HepG2 (cell line): Measurements from ENCODE around the gene C6orf132. TPM values are rescaled to one million over a fixed set of nuclear protein-coding genes. Genes with fewer than 3 reads are reported as not detected.

Source experiments
- HHEX ChIP-seq: IDR thresholded peaks from 2 replicates; pipeline ENCODE4 v1.6.1; 2016; ENCODE audit warnings: control low read depth
- SRSF4 ChIP-seq: fragments of 200-400 bp; formaldehyde crosslinking; IDR thresholded peaks from one replicate; pipeline ENCODE4 v1.6.1; 2018; ENCODE audit warnings: mild to moderate bottlenecking, low read depth, low read length, moderate library complexity; ENCODE audit not compliant: poor library complexity, severe bottlenecking
- THAP9 ChIP-seq: sonication (generic); formaldehyde crosslinking; IDR thresholded peaks from 2 replicates; pipeline ENCODE4; 2020; ENCODE audit warnings: missing genetic modification reagents, mild to moderate bottlenecking, borderline replicate concordance
- ZNF781 ChIP-seq: sonication (generic); formaldehyde crosslinking; IDR thresholded peaks from 2 replicates; pipeline ENCODE4 v1.5.1; 2020; ENCODE audit warnings: borderline replicate concordance, mild to moderate bottlenecking, missing genetic modification reagents; ENCODE audit errors: not compliant biosample characterization
- polyA plus RNA-seq, 8 experiments: library from polyadenylated mRNA; depleted of rRNA in 3 of 8; stranded (reverse) in 7 of 8; unstranded in 1 of 8; fragments of >200 nt; fragmentation: Illumina TruSeq in 4 of 8; extraction: Trizol in 4 of 8; gene quantifications; 2 replicates each; pipeline versions ENCODE4 v1.2.1 to v1.2.3, GENCODE V29; 2011 to 2016; ENCODE audit warnings: low read depth in 4 of 8, missing spikeins in 1 of 8, mixed read lengths in 1 of 8; ENCODE audit not compliant: insufficient read depth in 1 of 8
- total RNA-seq, 5 experiments: library from RNA; depleted of rRNA; stranded (reverse); fragments of >200 nt; fragmentation: Illumina TruSeq; extraction: Trizol; gene quantifications; 2 replicates each; pipeline ENCODE4 v1.2.3, GENCODE V29; 2016; ENCODE audit warnings: low read depth in 1 of 5
- TF ChIP-seq, protein P1 (sequence below): sonication (generic); formaldehyde crosslinking; conservative IDR thresholded peaks from 2 replicates; pipeline ENCODE4 v1.4.0; 2020; ENCODE audit warnings: mild to moderate bottlenecking, missing genetic modification reagents, moderate library complexity
- TF ChIP-seq, protein P2 (sequence below): sonication (generic); formaldehyde crosslinking; IDR thresholded peaks from 2 replicates; pipeline ENCODE4 v1.4.0; 2020; ENCODE audit warnings: missing genetic modification reagents, borderline replicate concordance
- TF ChIP-seq, protein P3 (sequence below): sonication (generic); formaldehyde crosslinking; IDR thresholded peaks from 2 replicates; pipeline ENCODE4 v1.5.0; 2020; ENCODE audit warnings: missing genetic modification reagents, mild to moderate bottlenecking, borderline replicate concordance
- TF ChIP-seq, protein P4 (sequence below): sonication (generic); formaldehyde crosslinking; IDR thresholded peaks from 2 replicates; pipeline ENCODE4 v1.4.0; 2020; ENCODE audit warnings: missing genetic modification reagents, borderline replicate concordance
- TF ChIP-seq, protein P5 (sequence below): sonication (generic); formaldehyde crosslinking; IDR thresholded peaks from 2 replicates; pipeline ENCODE4 v1.4.0; 2020; ENCODE audit warnings: missing genetic modification reagents

The C6orf132 gene
- total and polyA plus RNA-seq, 2 of the 13 experiments (the other 11 are each of a cell fraction or from before 2014, with no cell fraction given): 0.78 to 3.0 TPM

GRCh38 chr6:42148058-42148457 lies 5.6 kb upstream of the C6orf132 start (continued):
- TF ChIP-seq, protein P1, sequence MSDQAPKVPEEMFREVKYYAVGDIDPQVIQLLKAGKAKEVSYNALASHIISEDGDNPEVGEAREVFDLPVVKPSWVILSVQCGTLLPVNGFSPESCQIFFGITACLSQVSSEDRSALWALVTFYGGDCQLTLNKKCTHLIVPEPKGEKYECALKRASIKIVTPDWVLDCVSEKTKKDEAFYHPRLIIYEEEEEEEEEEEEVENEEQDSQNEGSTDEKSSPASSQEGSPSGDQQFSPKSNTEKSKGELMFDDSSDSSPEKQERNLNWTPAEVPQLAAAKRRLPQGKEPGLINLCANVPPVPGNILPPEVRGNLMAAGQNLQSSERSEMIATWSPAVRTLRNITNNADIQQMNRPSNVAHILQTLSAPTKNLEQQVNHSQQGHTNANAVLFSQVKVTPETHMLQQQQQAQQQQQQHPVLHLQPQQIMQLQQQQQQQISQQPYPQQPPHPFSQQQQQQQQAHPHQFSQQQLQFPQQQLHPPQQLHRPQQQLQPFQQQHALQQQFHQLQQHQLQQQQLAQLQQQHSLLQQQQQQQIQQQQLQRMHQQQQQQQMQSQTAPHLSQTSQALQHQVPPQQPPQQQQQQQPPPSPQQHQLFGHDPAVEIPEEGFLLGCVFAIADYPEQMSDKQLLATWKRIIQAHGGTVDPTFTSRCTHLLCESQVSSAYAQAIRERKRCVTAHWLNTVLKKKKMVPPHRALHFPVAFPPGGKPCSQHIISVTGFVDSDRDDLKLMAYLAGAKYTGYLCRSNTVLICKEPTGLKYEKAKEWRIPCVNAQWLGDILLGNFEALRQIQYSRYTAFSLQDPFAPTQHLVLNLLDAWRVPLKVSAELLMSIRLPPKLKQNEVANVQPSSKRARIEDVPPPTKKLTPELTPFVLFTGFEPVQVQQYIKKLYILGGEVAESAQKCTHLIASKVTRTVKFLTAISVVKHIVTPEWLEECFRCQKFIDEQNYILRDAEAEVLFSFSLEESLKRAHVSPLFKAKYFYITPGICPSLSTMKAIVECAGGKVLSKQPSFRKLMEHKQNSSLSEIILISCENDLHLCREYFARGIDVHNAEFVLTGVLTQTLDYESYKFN (CRISPR knock-in tag): no peak
- TF ChIP-seq, protein P2, sequence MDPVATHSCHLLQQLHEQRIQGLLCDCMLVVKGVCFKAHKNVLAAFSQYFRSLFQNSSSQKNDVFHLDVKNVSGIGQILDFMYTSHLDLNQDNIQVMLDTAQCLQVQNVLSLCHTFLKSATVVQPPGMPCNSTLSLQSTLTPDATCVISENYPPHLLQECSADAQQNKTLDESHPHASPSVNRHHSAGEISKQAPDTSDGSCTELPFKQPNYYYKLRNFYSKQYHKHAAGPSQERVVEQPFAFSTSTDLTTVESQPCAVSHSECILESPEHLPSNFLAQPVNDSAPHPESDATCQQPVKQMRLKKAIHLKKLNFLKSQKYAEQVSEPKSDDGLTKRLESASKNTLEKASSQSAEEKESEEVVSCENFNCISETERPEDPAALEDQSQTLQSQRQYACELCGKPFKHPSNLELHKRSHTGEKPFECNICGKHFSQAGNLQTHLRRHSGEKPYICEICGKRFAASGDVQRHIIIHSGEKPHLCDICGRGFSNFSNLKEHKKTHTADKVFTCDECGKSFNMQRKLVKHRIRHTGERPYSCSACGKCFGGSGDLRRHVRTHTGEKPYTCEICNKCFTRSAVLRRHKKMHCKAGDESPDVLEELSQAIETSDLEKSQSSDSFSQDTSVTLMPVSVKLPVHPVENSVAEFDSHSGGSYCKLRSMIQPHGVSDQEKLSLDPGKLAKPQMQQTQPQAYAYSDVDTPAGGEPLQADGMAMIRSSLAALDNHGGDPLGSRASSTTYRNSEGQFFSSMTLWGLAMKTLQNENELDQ (CRISPR knock-in tag): no peak
- no peak for TF ChIP-seq HHEX (CRISPR knock-in tag)
- TF ChIP-seq THAP9 (CRISPR knock-in tag): no peak
- TF ChIP-seq, protein P3, sequence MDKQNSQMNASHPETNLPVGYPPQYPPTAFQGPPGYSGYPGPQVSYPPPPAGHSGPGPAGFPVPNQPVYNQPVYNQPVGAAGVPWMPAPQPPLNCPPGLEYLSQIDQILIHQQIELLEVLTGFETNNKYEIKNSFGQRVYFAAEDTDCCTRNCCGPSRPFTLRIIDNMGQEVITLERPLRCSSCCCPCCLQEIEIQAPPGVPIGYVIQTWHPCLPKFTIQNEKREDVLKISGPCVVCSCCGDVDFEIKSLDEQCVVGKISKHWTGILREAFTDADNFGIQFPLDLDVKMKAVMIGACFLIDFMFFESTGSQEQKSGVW (CRISPR knock-in tag): no peak
- no peak for TF ChIP-seq SRSF4
- TF ChIP-seq, protein P4, sequence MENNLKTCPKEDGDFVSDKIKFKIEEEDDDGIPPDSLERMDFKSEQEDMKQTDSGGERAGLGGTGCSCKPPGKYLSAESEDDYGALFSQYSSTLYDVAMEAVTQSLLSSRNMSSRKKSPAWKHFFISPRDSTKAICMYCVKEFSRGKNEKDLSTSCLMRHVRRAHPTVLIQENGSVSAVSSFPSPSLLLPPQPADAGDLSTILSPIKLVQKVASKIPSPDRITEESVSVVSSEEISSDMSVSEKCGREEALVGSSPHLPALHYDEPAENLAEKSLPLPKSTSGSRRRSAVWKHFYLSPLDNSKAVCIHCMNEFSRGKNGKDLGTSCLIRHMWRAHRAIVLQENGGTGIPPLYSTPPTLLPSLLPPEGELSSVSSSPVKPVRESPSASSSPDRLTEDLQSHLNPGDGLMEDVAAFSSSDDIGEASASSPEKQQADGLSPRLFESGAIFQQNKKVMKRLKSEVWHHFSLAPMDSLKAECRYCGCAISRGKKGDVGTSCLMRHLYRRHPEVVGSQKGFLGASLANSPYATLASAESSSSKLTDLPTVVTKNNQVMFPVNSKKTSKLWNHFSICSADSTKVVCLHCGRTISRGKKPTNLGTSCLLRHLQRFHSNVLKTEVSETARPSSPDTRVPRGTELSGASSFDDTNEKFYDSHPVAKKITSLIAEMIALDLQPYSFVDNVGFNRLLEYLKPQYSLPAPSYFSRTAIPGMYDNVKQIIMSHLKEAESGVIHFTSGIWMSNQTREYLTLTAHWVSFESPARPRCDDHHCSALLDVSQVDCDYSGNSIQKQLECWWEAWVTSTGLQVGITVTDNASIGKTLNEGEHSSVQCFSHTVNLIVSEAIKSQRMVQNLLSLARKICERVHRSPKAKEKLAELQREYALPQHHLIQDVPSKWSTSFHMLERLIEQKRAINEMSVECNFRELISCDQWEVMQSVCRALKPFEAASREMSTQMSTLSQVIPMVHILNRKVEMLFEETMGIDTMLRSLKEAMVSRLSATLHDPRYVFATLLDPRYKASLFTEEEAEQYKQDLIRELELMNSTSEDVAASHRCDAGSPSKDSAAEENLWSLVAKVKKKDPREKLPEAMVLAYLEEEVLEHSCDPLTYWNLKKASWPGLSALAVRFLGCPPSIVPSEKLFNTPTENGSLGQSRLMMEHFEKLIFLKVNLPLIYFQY: no peak
- TF ChIP-seq, protein P5, sequence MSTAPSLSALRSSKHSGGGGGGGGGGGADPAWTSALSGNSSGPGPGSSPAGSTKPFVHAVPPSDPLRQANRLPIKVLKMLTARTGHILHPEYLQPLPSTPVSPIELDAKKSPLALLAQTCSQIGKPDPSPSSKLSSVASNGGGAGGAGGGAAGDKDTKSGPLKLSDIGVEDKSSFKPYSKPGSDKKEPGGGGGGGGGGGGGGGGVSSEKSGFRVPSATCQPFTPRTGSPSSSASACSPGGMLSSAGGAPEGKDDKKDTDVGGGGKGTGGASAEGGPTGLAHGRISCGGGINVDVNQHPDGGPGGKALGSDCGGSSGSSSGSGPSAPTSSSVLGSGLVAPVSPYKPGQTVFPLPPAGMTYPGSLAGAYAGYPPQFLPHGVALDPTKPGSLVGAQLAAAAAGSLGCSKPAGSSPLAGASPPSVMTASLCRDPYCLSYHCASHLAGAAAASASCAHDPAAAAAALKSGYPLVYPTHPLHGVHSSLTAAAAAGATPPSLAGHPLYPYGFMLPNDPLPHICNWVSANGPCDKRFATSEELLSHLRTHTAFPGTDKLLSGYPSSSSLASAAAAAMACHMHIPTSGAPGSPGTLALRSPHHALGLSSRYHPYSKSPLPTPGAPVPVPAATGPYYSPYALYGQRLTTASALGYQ (CRISPR knock-in tag): no peak
- no peak for TF ChIP-seq ZNF781 (CRISPR knock-in tag)
